Fibroblast of upper back skin (primary cell): ENCODE measurements around the gene TRAPPC2L.
"Not testable (repeated sequence)": the region's sequence is repeated elsewhere in the genome, so short reads cannot be mapped to it uniquely, and the experiment has no call there.

Experiments
- DNase-seq: peaks from one replicate; pipeline ENCODE4 v3.0.0-alpha.2; 2013

TRAPPC2L gene

DNA sequence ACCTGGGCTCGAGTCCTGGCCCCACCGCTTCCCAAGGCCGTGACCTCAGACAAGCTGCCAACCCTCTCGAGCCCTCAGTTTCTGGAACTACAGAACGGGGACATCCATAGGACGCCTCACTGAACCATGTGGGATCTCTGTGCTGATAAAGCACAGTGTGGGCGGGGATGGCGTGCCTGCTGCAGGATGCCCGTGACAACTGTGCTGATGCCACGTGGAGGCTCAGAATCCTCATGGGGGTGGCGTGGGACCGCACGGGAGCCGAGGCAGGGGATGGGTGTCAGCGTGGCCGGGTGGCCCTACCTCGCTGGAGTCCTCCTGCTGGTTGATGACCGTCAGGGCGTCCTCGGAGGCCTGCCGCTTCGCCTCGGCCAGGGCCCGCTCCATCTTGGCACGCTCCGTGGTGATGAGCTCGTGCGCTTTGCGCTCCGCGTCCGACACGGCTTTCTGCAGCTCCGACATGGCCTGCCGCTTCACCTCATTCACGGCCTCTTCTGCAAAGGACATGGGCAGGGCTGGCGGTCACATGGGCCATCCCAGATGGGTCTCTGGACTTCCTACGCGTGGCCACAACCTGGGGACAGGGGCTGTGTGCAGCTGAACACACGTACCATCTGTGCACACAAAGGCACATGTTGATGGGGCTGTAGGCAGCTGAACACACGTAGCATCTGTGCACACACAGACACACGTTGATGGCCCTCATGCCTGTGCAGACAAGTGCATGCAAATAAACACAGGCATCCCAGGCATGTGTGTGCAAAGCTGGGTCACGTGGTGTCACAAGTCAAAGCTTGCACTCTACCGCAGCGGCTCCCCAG, 22.2 kb downstream of the TRAPPC2L start:
- DNase-seq: no peak

DNA sequence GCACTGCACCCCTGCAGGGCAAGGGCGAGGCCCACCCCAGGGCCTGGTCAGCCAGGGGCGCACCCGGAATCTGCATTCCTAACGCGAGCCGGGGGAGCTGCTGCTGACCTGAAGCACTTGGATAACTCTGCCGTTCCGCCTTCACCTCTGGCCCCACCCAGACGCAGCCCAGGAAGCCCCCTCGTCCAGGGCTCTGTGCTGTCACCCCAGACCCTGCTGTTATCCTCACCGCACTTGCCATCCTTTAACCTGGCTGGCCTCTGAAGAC, 22.8 kb downstream of the TRAPPC2L start:
- DNase-seq: no peak

DNA sequence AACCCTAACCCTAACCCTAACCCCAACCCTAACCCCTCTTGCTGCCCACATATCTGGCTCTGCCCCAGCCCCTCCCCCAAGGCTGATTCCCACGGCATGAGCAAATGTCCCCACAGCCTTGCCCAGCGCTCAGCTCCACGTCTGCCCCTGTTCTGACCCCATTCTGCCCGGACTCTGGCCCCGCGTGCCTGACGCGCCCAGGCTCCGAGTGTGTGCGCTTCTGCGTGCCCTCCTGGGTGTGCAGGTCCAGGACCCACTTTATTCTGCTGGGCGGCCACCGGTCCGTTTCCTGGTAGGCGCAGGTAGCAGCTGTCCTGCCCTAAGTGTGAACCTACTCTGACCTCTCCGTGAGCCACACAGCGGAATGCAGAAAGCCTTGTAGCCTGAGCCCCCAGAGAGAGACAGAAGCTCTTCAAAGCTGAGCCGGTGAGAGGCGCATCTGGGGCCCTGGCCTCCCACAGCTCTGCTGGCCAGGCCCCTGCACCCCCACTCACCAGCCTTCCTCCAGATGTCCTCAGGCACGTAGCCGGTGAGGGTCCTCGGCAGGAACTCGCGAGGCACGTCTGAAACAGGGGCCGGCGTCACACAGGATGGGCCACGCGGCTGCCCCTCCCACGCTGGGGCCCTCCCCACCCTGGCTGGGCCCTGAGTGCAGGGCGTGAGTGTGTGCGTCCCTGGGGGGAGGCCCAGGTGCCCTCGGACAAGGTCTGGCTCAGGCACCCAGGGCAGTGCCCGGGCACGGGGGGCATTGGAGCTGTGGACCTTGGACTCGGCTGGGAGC, 23.5 kb downstream of the TRAPPC2L start:
- no peak for DNase-seq

DNA sequence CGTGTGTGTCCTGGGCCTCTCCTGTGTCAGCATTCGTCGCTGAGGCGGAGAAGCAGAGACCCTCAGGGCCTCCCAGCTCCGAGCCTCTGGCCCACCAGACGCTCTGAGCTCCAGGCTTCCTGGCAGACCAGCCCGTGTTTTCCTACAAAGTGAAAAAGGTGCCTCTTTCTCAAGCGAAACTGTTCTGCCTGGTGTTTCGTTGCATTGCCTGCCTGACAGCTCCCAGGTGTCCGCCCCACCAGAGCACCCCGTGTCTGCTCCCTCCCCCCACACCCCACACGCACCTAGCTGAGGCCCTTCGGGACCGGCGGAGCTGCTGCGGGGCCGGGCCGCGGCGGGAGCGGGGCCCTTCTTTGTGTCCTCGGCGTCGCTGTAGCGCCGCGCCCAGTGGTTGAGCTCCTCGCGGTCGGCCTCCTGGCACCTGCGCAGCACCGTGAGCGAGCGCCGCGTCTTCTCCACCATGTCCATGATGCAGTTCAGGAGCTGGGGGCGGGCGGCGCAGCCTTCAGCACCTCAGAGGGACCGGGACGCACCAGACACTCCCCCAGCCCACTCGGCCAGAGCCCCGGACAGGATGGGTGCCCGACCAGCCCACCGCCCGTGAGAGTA, 24.2 kb downstream of the TRAPPC2L start:
- DNase-seq: no peak

DNA sequence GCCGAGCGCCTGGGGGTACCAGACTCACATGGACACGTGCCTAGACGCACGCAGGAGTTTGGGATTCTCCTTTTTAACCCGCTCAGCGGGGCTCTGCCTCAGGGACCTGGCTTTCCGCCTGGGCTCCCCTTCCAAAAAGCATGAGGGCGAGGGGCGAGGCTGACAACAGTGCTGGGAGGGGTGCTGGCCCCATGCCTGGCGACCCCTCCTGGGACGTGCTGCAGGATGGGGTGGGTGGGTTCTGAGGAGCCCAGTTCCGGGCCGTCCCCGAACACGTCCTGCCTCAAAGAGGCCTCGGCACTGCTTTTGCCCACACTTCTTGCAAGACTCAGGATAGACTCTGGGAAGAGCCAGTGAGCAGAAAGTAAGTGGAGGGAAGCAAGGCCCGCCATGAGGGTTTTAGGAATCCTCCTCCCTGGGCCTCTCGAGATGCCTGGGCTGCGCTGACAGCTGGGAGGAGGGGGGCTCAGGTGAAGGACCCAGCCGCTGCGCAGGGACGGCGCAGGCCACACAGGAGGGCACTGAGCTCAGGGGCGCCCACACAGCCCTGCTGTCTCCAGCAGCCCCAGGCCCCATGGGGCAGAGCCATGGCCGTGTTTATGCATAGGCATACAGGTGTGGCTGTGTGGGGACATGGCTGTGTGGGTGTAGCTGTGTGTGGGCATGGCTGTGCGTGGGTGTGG, 24.9 kb downstream of the TRAPPC2L start:
- no peak for DNase-seq

DNA sequence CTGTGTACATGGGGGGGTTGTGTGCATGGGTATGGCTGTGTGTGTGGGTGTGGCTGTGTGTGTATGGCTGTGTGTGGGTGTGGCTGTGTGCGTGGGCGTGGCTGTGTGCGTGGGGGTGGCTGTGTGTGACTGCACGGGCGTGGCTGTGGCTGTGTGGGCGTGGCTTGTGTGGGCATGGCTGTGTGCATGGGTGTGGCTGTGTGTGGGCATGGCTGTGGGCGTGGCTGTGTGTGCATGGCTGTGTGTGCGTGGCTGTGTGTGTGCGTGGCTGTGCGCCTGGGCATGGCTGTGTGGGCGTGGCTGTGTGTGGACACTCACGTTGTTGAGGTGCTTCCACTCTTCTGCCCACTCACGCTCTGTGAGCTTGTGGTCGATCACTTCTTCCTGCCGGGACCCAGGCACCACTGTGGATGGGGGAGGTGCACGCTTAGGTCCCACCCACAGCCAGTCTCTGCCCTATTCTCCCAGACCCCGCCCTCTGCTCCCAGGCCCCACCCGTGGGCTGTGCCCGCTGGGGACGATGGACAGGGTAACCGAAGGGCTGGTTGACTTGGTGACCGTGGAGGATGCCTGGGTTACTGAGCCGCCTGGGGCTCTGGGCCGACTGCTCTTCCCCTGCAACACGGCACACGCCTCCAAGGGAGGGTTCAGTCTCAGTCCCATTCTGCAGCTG, 25.6 kb downstream of the TRAPPC2L start:
- DNase-seq: no peak

DNA sequence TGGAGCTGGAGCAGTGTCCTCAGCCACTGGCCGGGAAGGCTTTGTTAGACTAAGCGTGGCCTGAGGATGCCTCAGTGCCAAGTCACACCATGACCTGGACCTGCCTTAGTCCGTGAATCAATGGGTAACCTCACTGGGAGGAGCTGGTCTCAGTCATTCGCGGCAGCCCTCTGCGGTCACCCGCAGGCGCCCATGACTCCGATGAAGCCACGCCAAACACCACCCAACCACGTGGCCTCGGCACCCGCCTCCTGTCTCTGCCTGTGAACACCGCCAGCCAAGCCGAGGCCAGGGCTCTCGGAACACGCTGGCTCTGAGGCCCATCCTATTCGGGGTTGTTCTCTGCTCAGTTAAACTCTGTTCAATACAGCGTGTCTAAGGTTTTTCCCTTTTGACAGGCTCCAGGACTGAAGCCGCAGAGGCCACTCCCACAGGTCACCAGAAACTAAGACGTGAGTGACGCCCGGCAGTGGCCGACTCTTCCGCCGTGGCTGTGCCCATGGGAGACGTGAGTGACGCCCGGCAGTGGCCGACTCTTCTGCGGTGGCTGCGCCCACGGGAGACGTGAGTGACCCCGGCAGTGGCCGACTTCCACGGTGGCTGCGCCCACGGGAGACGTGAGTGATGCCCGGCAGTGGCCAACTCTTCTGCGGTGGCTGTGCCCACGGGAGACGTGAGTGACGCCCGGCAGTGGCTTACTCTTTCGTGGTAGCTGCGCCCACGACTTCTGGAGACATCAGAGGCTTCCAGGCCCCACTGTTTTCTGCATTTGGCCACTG, 26.4 kb downstream of the TRAPPC2L start:
- no peak for DNase-seq

DNA sequence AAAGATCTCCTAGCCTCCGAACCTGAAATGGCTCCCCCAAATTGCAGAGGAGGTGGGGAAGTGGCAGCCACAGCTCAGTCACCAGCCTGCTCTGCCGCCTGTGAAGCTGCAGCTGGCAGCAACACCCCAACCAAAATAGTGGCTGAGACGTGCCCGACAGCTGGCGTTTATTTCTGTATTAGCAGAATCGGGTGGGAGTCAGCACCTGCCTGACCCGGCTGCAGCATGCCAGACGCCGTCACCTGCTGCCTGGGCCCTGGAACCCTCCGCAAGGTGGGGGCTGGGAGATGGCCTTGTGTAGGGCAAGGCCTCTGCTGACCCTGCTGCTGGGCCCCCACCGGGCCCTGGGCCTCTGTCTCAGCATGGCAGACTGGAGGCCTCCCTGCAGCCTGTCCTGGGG, 27.0 kb downstream of the TRAPPC2L start:
- no peak for DNase-seq

DNA sequence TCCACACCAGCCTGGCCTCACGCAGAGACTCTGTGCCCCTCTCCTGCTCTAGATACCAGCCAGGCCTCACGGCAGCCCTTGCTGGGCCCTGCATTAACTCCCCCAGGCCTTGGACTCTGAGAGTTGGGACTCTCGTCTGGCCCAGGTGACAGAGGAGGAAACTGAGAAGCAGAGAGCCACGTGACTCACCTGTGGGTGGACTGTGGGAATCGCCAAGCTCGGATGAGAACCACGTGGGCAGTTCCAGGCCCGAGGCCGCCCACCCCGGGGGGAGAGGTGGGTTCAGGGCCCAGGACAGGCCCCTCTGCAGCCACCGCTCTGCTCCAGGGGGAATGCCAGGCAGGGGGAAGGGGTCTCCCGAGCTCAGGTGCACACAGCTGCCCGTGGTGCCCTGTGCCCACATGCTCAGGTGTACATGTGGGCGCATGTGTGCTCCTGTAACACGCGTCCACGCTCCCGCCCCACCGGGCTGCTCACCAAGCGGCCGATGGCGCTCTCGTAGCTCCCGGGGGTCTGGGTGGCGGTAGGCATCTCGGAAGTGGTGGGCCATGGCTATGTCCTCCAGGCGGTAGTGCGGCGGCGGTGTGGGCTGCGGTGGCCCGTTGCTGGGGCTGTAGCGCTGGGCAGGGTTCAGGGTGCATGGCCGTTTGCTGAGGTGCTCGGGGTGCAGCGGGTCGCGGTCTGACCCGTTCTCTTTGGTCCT, 27.8 kb downstream of the TRAPPC2L start:
- DNase-seq: no peak

DNA sequence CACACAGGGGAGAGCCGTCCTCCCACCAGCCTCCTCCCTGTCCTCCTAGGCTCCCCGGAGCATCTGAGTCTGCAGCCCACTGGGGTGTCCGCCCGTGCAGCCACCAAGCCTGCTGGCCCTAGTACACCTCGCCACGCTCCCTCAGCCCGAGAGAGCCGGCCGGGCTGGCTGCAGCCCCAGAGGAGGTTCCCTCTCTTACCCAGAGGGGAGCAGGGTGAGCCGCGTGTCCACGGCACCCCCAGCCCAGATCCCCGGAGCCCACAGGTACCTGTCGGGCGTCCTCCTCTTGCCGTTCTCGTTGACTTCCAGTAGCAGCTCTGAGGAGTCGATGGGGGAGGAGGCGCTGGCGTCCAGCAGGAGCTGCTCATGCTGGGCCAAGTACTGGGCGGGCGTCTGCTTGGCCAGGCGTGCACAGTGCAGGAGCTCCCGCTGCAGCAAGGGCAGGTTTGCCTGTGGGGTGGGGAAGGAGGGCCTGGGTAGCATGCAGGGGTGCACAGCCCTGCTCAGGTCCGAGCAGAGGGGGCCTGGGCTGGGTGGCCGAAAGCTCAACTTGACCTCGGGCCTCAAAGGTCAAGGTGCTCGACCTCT, 28.9 kb downstream of the TRAPPC2L start:
- DNase-seq: no peak

DNA sequence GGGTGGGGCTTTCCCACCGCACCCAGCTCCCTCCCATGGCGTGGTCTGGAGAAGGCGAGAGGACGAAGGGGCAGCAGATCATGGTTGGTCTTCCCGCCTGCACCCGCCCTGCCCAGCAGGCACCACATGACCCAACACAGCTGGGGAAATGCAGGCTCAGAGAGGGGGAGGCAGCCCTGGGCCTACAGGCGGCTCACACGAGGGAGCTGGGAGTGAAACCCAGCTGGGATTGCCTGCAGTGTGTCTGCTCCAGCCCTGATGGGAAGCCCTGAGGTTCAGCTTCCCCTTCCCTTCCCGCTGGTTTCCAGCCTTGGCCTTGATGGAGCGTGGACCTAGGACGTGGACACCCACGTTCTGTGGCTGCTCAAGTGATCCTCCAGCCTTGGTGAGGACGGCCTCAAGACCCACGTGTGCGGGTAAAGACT, 29.5 kb downstream of the TRAPPC2L start:
- no peak for DNase-seq

DNA sequence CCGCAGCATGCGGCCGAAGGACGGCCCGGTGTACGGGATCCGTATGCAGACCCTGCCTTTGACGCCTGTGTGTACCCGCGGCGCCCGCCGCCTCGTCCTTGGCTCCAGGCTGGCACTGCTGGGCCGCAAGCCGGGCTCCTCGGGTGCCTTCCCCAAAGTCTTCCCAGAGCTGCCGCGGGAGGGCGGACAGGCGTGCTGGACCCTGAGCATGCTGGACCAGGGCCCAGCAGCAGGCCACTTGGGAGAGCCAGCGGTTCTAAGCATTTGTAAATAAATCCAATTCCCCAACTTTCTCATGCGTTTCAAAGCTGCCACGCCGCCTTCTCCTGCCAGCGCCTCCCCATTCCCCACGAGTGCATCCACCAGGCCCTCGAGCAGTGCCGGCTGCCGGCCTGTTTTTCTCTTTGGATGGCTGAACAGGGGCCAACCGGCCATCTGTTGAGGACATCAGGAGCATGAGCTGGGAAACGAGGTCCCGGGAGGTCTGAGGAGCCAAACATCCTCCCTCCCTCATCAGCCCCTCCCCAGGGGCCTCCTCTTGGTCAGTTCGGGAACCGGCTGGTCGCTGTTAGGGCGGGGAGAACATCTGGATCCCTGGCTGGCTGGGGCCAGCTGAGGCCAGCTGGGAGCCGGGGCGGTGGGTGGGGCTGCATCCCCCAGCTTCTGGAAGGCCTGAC, 30.1 kb downstream of the TRAPPC2L start:
- DNase-seq: peak; percentile 11

DNA sequence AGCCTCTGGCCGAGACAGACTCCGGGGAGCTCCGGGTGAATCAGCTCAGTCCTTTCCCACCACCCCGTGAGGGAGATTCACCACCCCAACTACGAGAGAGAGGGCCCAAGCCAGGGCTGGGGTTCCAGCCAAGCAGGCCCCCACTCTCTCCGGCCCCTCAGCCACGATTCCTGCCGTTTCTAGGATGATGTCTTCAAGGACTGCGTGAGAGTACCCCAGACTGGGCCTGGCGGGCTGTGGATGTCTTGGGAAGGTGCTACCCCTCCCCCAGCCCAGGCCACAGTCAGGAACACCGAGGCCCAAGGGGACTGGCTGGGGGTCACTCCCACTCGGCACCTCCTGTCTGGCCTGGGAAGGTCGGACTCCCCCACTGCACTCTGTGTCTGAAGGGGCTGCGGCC, 31.1 kb downstream of the TRAPPC2L start:
- no peak for DNase-seq

DNA sequence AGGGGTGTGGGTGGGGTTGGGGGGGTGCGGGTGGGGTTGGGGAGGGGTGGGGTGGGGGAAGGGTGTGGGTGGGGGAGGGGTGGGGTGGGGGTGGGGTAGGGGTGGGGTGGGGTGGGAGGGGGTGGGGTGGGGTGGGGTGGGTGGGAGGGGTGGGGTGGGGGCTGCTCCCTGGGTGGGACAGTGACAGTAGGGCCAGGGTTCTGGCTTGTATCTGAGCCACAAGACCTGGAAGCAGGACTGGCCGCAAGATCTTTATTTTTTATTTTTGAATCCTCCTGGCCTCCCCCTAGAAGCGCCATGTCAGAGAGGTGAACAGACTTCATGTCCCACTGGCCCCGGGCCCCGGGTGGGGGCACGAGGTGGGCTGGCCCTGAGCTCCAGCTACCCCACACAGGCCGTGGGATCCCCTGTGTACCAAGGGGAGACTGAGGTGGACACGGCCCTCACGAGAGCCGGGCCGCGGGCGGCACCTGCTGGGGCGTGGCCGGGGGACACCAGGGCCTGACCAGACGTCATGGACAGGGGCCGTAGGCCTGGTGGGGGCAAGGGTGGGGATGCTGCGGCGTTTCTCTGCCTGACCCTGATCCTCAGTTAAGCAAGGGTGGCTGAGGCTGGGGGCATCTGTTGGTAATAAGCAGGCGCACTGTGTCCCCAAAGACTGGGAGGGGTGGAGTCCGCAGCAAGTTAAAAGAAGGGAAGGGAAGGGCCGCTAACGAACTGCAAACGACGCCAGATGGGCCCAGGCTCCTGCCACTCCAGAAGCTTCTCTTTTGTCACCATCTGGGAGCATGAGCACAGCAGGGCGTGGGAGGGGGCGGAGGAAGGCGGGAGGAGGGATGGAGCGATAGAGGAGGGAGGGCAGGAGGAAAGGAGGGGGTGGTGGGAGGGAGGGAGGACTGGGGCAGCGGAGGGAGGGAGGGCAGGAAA, 31.8 kb downstream of the TRAPPC2L start:
- no peak for DNase-seq

DNA sequence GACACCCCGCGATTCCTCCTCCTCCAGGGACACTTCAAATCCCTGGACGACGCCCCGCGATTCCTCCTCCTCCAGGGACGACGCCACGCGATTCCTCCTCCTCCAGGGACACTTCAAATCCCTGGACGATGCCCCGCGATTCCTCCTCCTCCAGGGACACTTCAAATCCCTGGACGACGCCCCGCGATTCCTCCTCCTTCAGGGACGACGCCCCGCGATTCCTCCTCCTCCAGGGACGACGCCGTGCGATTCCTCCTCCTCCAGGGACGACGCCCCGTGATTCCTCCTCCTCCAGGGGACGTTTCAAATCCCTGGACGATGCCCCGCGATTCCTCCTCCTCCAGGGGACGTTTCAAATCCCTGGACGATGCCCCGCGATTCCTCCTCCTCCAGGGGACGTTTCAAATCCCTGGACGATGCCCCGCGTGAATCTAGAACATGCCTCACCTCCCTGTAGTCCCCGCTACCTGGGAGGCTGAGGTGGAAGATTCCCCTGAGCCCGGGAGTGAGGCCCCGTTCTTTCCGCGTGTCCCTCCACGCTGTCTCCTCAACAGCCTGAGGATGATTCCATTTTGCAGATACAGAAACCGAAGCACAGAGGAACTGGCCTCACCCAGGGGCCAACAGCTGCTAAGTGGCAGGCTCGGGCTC, 32.9 kb downstream of the TRAPPC2L start:
- not testable (repeated sequence) for DNase-seq

DNA sequence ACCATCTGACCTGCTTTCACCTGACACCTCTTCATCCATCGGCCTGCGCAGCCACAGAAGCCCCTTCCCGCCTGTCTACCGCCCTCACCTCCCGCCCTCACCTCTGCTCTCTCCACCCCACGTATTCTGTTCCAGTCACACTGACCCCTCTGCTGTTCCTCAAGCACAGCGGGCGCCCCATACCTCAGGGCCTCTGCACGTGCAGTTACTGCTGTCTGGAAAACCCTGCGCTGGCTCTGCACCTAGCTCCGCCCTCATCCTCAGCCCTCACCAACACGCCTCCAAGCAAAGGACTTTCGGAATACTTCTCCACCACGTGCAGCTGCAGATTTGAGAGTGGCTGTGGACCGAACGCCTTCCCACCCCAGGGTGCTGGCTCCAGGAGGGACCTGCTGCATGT, 34.2 kb downstream of the TRAPPC2L start:
- DNase-seq: no peak

DNA sequence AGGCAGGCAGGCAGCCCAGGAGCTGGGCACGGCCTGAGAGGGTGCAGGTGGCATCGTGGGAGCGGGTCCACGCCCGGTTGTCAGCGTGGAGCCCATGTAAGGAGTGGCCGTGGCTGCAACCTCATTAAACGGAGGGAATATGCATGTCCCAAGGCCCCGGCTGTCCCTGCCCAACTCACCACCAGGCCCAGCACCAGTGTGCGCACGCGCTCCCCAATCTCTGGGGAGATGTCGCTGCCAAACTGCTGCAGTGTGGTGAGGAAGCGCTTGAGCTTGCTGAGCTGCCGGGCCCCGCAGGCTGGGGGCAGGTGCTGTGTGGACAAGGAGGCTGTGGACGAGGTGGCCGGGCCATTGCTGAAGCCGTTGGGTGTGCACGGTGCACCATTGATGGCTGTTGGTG, 35.1 kb downstream of the TRAPPC2L start:
- DNase-seq: no peak

DNA sequence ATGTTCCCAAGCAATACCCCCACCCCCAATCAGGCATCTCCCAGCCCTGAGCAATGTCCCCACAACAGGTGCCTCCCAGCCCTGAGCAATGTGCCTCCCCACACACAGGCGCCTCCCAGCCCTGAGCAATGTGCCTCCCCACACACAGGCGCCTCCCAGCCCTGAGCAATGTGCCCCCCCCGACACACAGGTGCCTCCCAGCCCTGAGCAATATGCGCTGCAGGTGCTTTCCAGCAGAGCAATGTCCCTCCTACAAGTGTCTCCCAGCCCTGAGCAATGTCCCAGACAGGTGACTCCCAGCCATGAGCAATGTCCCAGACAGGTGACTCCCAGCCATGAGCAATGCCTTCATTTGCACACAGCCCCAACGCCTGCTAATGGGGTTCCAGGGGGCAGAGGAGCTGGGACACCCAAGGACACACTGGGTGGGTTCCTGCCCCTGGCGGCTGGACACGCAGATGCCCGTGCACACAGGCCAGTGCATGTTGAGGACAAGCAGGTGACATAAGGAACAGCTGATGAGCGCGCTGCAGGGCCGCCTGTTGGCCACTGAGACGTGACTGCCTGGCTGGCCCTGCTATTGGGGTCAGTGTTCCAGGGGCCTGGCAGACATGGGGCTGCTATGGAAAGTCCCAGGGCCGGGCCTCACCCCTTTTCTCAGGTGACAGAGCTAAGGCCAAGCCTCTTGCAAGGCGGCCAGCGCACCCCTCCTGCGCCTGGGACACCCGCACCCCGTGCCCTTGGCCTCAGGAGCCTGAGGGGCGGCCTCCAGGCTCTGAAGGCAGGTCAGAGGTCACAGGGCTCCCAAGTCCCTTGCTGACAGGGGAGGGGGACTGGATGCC, 36.4 kb downstream of the TRAPPC2L start:
- DNase-seq: no peak
